GM19043 (cell line): ENCODE measurements around the gene TRIM7.

ENCODE experiments used
- ATAC-seq: cut with Tn5 transposase; IDR thresholded peaks from one replicate; pipeline ENCODE4 v1.9.1; 2021; ENCODE audit warnings: low read depth; ENCODE audit not compliant: unreplicated experiment

Gene TRIM7

GRCh38 chr5:181233088-181233800 is 28.2 kb upstream of the TRIM7 start:
- ATAC-seq: no peak

- ATAC-seq: no peak
Observed at GRCh38 chr5:181232593-181232992, 27.6 kb upstream of the TRIM7 start.

GRCh38 chr5:181231432-181231831 is 26.4 kb upstream of the TRIM7 start:
- ATAC-seq: no peak

GRCh38 chr5:181230551-181230950 is 25.6 kb upstream of the TRIM7 start:
- ATAC-seq: no peak

GRCh38 chr5:181229996-181230395 is 25.0 kb upstream of the TRIM7 start:
- ATAC-seq: no peak

GRCh38 chr5:181224390-181225229 is 19.6 kb upstream of the TRIM7 start:
- no peak for ATAC-seq

GRCh38 chr5:181223729-181224389 is 18.9 kb upstream of the TRIM7 start:
- ATAC-seq: no peak

GRCh38 chr5:181223058-181223728 is 18.2 kb upstream of the TRIM7 start, which contains the start of gene TRIM41:
Gene TRIM41, plus strand, starts transcription at chr5:181223281. Its CDS starts 719 bp downstream, at chr5:181224000.
- ATAC-seq: peak; percentile 66

GRCh38 chr5:181222630-181223057 is 17.6 kb upstream of the TRIM7 start:
- ATAC-seq: no peak

- peak; percentile 24 for ATAC-seq
Observed at GRCh38 chr5:181221792-181222629, 17.0 kb upstream of the TRIM7 start.

- ATAC-seq: no peak
Observed at GRCh38 chr5:181221105-181221791, 16.3 kb upstream of the TRIM7 start.

- no peak for ATAC-seq
Observed at GRCh38 chr5:181220178-181220515, 15.2 kb upstream of the TRIM7 start.

GRCh38 chr5:181219262-181220177 is 14.5 kb upstream of the TRIM7 start:
- ATAC-seq: no peak

- ATAC-seq: no peak
Observed at GRCh38 chr5:181218795-181219124, 13.8 kb upstream of the TRIM7 start.

GRCh38 chr5:181217803-181218062 is 12.7 kb upstream of the TRIM7 start:
- ATAC-seq: no peak

GRCh38 chr5:181217111-181217802 is 12.3 kb upstream of the TRIM7 start:
- ATAC-seq: no peak

GRCh38 chr5:181215997-181216989 is 11.3 kb upstream of the TRIM7 start:
- ATAC-seq: no peak
